Measurements from ENCODE around the gene ZNF625. TPM values are rescaled to one million over a fixed set of nuclear protein-coding genes. Genes with fewer than 3 reads are reported as not detected.

ZNF625 gene
- total and polyA plus RNA-seq, 4 donors = 0.20 to 3.8 (median 2.5) TPM; not detected in 1

GRCh38 chr19:12180377-12180776 lies 23.8 kb upstream of the ZNF625 start:
- WGBS = 95% methylated on average over 3 of the region's 3 CpGs
- H3K9me3 ChIP-seq (ENCODE audit: control insufficient read depth in 4 of 4, low read length in 3 of 4) = peaks cover 26 to 55% (median 38%) of the 10 kb centered on the region in 4 donors
- no peak for DNase-seq (ENCODE audit: low spot score)
- no peaks in the 10 kb centered on the region for H3K4me1 ChIP-seq (ENCODE audit: control insufficient read depth in 4 of 4, insufficient read depth in 4 of 4, low read length in 3 of 4)
- H3K27me3 ChIP-seq (ENCODE audit: control insufficient read depth in 4 of 4, insufficient read depth in 4 of 4, low read length in 3 of 4) = no peaks in the 10 kb centered on the region
- H3K4me3 ChIP-seq (ENCODE audit: low read depth in 1 of 3, low read length in 3 of 3) = peak overlapping the region in 2 of 3 donors; percentile 15 to 47
- peaks cover 0 to 28% (median 16%) of the 10 kb centered on the region in 4 donors for H3K36me3 ChIP-seq (ENCODE audit: control insufficient read depth in 4 of 4, insufficient read depth in 3 of 4, low read depth in 1 of 4, low read length in 3 of 4)
- no peak overlapping the region for H3K27ac ChIP-seq (ENCODE audit: low read depth in 1 of 2, low read length in 2 of 2)
- no peak for TF ChIP-seq YY1 (IDR thresholded peaks at IDR 0.05)
- no peak for TF ChIP-seq MAX (IDR thresholded peaks at IDR 0.05)
- TF ChIP-seq CTCF (IDR thresholded peaks at IDR 0.05; ENCODE audit: low read depth, low read length, missing input control) = no peak
- TF ChIP-seq RXRA (IDR thresholded peaks at IDR 0.05) = no peak
- no peak for TF ChIP-seq EGR1 (IDR thresholded peaks at IDR 0.05; ENCODE audit: low read depth in 2 of 2)
- H3K9ac ChIP-seq (ENCODE audit: low read depth in 1 of 2, low read length in 2 of 2) = no peak overlapping the region

GRCh38 chr19:12166626-12167025 lies 10.1 kb upstream of the ZNF625 start:
- DNase-seq (ENCODE audit: low spot score) = no peak
- Histone ChIP-seq H3K36me3 (ENCODE audit: control insufficient read depth in 4 of 4, insufficient read depth in 3 of 4, low read depth in 1 of 4, low read length in 3 of 4) (peaks cover 3 to 16% (median 8%) of the 10 kb centered on the region in 4 donors), H3K4me3 (ENCODE audit: low read depth in 1 of 3, low read length in 3 of 3) (no peak overlapping the region), H3K9ac (ENCODE audit: low read depth in 1 of 2, low read length in 2 of 2) (no peak overlapping the region), H3K4me1 (ENCODE audit: control insufficient read depth in 4 of 4, insufficient read depth in 4 of 4, low read length in 3 of 4) (peaks cover 7 to 19% (median 12%) of the 10 kb centered on the region in 4 donors), H3K27me3 (ENCODE audit: control insufficient read depth in 4 of 4, insufficient read depth in 4 of 4, low read length in 3 of 4) (no peaks in the 10 kb centered on the region), H3K9me3 (ENCODE audit: control insufficient read depth in 4 of 4, low read length in 3 of 4) (peaks cover 0 to 2% (median 0%) of the 10 kb centered on the region in 4 donors), H3K27ac (ENCODE audit: low read depth in 1 of 2, low read length in 2 of 2) (no peak overlapping the region)
- TF ChIP-seq HNF4A (conservative IDR thresholded peaks at IDR 0.05) (no peak), NR2F2 (IDR thresholded peaks at IDR 0.05) (no peak), JUND (IDR thresholded peaks at IDR 0.05) (no peak), CTCF (IDR thresholded peaks at IDR 0.05; ENCODE audit: low read depth, low read length, missing input control) (no peak), ATF3 (IDR thresholded peaks at IDR 0.05) (no peak), RAD21 (IDR thresholded peaks at IDR 0.05) (no peak), FOXA1 (IDR thresholded peaks at IDR 0.05) (no peak), REST (IDR thresholded peaks at IDR 0.05) (no peak), GABPA (IDR thresholded peaks at IDR 0.05 in 1 of 2, conservative IDR thresholded peaks at IDR 0.05 in 1 of 2) (no peak), HNF4G (IDR thresholded peaks at IDR 0.05) (no peak), MAX (IDR thresholded peaks at IDR 0.05) (no peak), RXRA (IDR thresholded peaks at IDR 0.05) (no peak), SP1 (IDR thresholded peaks at IDR 0.05) (no peak), EGR1 (IDR thresholded peaks at IDR 0.05; ENCODE audit: low read depth in 2 of 2) (no peak), YY1 (IDR thresholded peaks at IDR 0.05) (no peak), ZBTB33 (IDR thresholded peaks at IDR 0.05) (no peak), FOXA2 (IDR thresholded peaks at IDR 0.05) (no peak), TAF1 (conservative IDR thresholded peaks at IDR 0.05) (no peak)
- WGBS = 87% methylated on average over 1 of the region's 1 CpG
